HS-5 (cell line): Measurements from ENCODE around the gene PPP1R13L.
"Not testable (repeated sequence)": the region's sequence is repeated elsewhere in the genome, so short reads cannot be mapped to it uniquely, and the experiment has no call there.

Source experiments
- DNase-seq: peaks from one replicate; pipeline ENCODE4 v3.0.0-alpha.2; 2012; ENCODE audit warnings: low read depth

The PPP1R13L gene

GRCh38 chr19:45344621-45345505, 60.0 kb downstream of the PPP1R13L start:
- no peak for DNase-seq

DNA sequence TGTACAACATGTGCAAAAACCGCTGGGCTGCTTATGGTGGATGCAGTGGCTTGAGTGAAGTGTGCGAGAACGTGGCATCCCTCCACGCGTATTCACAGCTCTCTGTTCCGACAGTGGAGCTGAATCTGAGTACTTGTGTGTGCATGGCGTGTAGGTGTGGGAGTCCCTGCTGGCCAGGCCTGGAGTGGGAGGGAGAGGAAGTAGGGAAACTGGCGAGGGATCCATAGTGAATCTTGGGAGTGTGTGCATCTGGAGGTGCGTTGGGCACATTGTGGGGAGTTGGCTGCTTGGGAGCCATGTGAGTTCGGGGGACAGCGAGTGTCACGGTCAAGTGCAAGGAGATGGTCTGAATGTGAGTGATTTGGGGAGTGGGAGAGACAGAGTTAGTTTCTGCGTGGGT, 62.0 kb downstream of the PPP1R13L start:
- DNase-seq, result no peak

DNA sequence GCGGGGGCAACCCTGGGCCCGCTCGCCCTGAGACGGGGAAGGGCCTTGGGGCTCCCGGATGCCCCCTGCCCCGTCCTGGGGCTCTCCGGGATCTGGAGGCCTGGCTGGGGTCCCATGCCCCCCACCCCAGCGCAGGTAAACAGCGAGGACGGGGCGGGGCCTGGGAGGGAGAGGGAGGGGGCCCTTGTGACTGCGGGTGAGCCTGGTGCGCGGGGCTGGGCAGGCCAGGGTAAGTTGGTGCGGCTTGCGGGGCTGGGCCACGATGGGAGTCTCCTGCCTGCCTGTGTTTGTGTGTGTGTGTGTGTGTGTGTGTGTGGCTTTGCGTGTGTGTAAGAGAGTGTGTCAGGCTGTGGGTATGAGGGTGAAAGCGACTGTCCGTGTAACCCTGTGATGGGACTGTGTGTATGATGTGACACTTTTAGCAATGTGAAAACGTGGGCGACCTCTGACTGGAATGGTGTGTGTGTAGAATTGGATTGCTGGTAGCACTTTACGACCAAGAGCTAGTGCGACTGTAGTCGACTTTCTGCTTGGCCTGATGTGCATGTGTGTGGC, 63.9 kb downstream of the PPP1R13L start:
- no peak for DNase-seq

- no peak for DNase-seq
These were observed 64.5 kb downstream of the PPP1R13L start, which contains the start of gene KLC3 for GRCh38 chr19:45340232-45340898. TSS of gene KLC3 (plus strand) at chr19:45340750. CDS start at chr19:45345542, 4,792 bp downstream.

- no peak for DNase-seq
These were observed 65.2 kb downstream of the PPP1R13L start for GRCh38 chr19:45339629-45340028.

DNA sequence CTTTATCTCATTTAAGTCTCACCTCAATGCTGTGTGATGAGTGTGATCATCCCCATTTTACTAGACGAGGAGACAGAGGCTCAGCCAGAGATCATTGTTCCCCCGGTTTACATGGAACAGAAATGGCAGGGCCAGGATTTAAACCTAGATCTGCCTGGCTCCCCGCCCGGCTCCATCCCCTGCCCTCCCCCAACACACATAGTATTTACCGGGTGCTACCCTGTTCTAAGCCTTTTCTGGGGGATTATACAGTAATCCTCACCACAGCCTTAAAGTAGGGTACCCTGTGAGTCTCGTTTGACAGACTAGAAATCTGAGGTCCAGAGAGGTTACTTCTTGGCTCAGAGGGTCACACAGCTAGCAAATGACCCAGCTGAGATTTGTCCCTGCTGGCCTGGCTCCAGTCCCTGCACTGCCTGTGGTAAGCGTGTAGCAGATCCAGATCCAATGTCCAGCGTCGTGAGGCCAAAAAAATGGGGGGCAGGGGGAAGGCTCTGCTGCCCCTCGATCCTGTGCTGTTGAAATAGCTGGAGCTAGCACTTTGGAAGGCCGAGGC, 68.1 kb downstream of the PPP1R13L start:
- no peak for DNase-seq

- DNase-seq, result not testable (repeated sequence)
These were observed 70.0 kb downstream of the PPP1R13L start for GRCh38 chr19:45334881-45335280.

DNA sequence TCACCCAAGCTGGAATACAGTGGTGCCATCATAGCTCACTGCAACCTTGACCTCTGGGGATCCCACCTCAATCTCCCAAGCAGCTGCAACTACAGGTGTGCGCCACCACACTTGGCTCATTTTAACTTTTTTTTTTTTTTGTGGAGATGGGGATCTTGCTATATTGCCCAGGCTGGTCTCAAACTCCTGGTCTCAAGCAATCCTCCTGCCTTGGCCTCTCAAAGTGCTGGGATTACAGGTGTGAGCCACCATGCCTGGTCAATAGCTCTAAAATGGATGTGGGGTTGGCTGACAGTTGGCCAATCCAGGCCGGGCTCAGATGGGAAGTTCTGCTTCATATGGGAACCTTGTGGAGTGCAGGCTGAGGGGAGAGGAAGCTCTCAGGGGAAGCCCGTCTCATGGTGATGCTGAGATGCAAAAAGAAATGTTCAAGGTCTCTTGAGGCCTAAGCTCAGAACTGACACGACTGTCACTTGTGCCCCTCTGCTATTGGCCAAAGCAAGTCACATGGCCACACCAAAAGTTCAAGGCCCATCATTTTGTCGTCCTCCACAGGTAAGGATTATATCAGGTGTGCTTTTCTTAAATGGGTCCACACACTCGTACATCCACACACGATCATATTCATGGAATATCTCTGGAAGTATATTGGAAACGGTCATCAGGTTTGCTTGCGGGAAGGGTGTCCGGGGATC, 71.1 kb downstream of the PPP1R13L start:
- DNase-seq, result no peak

GRCh38 chr19:45331411-45331810, 73.5 kb downstream of the PPP1R13L start:
- no peak for DNase-seq
